ENCODE results near the gene ENTHD1. TPM values are rescaled to one million over a fixed set of nuclear protein-coding genes. Genes with fewer than 3 reads are reported as not detected.
A peak's percentile ranks its signal among the peaks of the same experiment; 100 is the strongest.

The ENTHD1 gene
- total and polyA plus RNA-seq, 10 of the 15 experiments (the other 5 are each of a cell fraction or from before 2014, with no cell fraction given), result 0.09 to 0.52 (median 0.21) TPM; not detected in 1

DNA sequence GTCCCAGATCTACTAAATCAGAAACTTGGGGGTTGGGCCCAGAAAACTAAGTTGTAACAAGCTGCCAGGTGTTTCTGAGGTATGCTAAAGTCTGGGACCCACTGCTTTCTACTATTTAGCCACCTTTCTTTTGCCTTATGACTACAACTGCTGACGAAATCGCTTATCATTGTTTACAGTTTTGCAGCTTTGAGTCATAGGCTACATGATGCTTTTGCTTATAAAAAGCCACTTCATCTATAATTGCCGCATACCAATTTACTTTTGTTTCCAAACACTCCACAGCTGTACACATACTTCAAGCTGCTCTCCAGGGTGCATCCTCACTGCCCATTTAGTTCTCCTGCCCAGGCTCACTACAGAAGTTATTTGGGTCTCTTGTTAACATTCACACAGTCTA, 144.7 kb downstream of the ENTHD1 start (continued):
- TF ChIP-seq, protein P1, sequence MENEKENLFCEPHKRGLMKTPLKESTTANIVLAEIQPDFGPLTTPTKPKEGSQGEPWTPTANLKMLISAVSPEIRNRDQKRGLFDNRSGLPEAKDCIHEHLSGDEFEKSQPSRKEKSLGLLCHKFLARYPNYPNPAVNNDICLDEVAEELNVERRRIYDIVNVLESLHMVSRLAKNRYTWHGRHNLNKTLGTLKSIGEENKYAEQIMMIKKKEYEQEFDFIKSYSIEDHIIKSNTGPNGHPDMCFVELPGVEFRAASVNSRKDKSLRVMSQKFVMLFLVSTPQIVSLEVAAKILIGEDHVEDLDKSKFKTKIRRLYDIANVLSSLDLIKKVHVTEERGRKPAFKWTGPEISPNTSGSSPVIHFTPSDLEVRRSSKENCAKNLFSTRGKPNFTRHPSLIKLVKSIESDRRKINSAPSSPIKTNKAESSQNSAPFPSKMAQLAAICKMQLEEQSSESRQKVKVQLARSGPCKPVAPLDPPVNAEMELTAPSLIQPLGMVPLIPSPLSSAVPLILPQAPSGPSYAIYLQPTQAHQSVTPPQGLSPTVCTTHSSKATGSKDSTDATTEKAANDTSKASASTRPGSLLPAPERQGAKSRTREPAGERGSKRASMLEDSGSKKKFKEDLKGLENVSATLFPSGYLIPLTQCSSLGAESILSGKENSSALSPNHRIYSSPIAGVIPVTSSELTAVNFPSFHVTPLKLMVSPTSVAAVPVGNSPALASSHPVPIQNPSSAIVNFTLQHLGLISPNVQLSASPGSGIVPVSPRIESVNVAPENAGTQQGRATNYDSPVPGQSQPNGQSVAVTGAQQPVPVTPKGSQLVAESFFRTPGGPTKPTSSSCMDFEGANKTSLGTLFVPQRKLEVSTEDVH (IDR thresholded peaks at IDR 0.05; ENCODE audit: low read depth, partially characterized antibody), result no peak
- TF ChIP-seq RFX5 (IDR thresholded peaks at IDR 0.05; ENCODE audit: low read depth, low read length) (no peak), CREM (IDR thresholded peaks at IDR 0.05; ENCODE audit: low read depth) (peak; percentile 63), POLR2A (IDR thresholded peaks at IDR 0.05; ENCODE audit: low read depth, low read length) (no peak), NFYA (IDR thresholded peaks at IDR 0.05; ENCODE audit: borderline replicate concordance, low read depth, low read length) (no peak), STAT3 (IDR thresholded peaks at IDR 0.05; ENCODE audit: low read depth, low read length) (no peak), CHD2 (IDR thresholded peaks at IDR 0.05; ENCODE audit: borderline replicate concordance, low read depth, low read length) (no peak)
- TF ChIP-seq, protein P2, sequence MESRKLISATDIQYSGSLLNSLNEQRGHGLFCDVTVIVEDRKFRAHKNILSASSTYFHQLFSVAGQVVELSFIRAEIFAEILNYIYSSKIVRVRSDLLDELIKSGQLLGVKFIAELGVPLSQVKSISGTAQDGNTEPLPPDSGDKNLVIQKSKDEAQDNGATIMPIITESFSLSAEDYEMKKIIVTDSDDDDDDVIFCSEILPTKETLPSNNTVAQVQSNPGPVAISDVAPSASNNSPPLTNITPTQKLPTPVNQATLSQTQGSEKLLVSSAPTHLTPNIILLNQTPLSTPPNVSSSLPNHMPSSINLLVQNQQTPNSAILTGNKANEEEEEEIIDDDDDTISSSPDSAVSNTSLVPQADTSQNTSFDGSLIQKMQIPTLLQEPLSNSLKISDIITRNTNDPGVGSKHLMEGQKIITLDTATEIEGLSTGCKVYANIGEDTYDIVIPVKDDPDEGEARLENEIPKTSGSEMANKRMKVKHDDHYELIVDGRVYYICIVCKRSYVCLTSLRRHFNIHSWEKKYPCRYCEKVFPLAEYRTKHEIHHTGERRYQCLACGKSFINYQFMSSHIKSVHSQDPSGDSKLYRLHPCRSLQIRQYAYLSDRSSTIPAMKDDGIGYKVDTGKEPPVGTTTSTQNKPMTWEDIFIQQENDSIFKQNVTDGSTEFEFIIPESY (IDR thresholded peaks at IDR 0.05), result no peak
- TF ChIP-seq, protein P3, sequence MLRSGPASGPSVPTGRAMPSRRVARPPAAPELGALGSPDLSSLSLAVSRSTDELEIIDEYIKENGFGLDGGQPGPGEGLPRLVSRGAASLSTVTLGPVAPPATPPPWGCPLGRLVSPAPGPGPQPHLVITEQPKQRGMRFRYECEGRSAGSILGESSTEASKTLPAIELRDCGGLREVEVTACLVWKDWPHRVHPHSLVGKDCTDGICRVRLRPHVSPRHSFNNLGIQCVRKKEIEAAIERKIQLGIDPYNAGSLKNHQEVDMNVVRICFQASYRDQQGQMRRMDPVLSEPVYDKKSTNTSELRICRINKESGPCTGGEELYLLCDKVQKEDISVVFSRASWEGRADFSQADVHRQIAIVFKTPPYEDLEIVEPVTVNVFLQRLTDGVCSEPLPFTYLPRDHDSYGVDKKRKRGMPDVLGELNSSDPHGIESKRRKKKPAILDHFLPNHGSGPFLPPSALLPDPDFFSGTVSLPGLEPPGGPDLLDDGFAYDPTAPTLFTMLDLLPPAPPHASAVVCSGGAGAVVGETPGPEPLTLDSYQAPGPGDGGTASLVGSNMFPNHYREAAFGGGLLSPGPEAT (IDR thresholded peaks at IDR 0.05; ENCODE audit: low read depth), result no peak

Measured in GM12878 (cell line).